ENCODE results near the gene CPED1. TPM values are rescaled to one million over a fixed set of nuclear protein-coding genes. Genes with fewer than 3 reads are reported as not detected.

The CPED1 gene
- total and polyA plus RNA-seq, 2 experiments from 2014 or later, result 0.17 to 0.47 TPM

- no peak overlapping the region for H3K4me3 Mint-ChIP-seq
- no peak overlapping the region for H3K27ac Mint-ChIP-seq
- Histone ChIP-seq H3F3A (replicated peaks; ENCODE audit: low read depth) (no peaks in the 10 kb centered on the region), H3K27ac (ENCODE audit: low read depth) (no peak overlapping the region; the same call in 1 of the 2 replicates), H3K36me3 (ENCODE audit: insufficient read depth) (no peaks in the 10 kb centered on the region), H3K27me3 (ENCODE audit: insufficient read depth) (no peaks in the 10 kb centered on the region), H3K4me1 (ENCODE audit: insufficient read depth) (peaks cover 12% of the 10 kb centered on the region; the same call in 1 of the 2 replicates), H2AFZ (no peak overlapping the region), H3K9me2 (ENCODE audit: insufficient read depth) (no peaks in the 10 kb centered on the region), H3K4me3 (no peak overlapping the region), H3K4me2 (no peak overlapping the region), H3K79me2 (replicated peaks; ENCODE audit: insufficient read depth) (no peaks in the 10 kb centered on the region), H4K20me1 (replicated peaks; ENCODE audit: insufficient read depth) (no peaks in the 10 kb centered on the region)
- no peaks in the 10 kb centered on the region for H3K36me3 Mint-ChIP-seq (ENCODE audit: low read depth)
- peaks cover 9% of the 10 kb centered on the region; the same call in 2 of the 3 replicates for H3K4me1 Mint-ChIP-seq
- no peak for TF ChIP-seq ZNF462 (CRISPR knock-in tag; IDR thresholded peaks at IDR 0.05)
- TF ChIP-seq NANOG (IDR thresholded peaks at IDR 0.05; ENCODE audit: borderline replicate concordance), result no peak
- TF ChIP-seq CTCF (conservative IDR thresholded peaks at IDR 0.05; ENCODE audit: low read depth in 2 of 2), result no peak
- TF ChIP-seq ZNF331 (CRISPR knock-in tag; IDR thresholded peaks at IDR 0.05; ENCODE audit: low read depth), result no peak
- TF ChIP-seq POLR2AphosphoS5 (IDR thresholded peaks at IDR 0.05; ENCODE audit: low read depth), result no peak
- TF ChIP-seq JUNB (IDR thresholded peaks at IDR 0.05; ENCODE audit: unreplicated experiment), result no peak
- no peak for DNase-seq (ENCODE audit: low spot score)
- ATAC-seq, result no peak; the same call in 1 of the 3 replicates
- H3K9me3 Mint-ChIP-seq, result no peaks in the 10 kb centered on the region
- peaks cover 2% of the 10 kb centered on the region for H3K27me3 Mint-ChIP-seq (ENCODE audit: insufficient read depth, low read depth, poor library complexity)
Observed at GRCh38 chr7:121026577-121027111, 38.1 kb downstream of the CPED1 start.

Data from GM23338 (cell line).